ENCODE measurements around the gene HHIPL1. TPM values are rescaled to one million over a fixed set of nuclear protein-coding genes. Genes with fewer than 3 reads are reported as not detected.

HHIPL1 gene
- total RNA-seq, 1 experiment from 2014 or later = 2.6 TPM

DNA sequence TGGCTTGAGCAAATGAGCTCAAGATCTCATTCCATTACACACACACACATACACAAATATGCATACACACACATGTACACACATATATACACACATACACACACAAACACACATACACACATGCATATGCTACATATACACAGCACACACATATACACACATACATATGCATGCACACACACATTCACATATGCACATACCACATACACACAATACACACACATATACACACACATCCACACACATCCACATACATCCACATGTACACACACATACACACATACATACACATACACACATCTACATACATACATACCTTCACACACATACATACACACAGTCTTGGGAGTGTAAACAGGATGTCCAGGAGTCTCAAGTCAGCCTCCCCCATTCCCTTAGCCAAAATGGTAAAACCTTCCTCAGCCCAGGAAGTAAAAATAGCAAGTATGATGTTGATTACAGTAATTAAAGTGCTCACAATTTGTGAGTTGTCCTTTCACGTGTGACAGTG, 12.8 kb downstream of the HHIPL1 start:
- no peak overlapping the region for H2BK15ac ChIP-seq (ENCODE audit: low read depth, low read length)
- H3K27ac ChIP-seq (ENCODE audit: insufficient read length, low read depth, low read length) = no peak overlapping the region
- H2BK120ac ChIP-seq (ENCODE audit: low read depth, low read length, poor library complexity, severe bottlenecking) = no peak overlapping the region
- Mint-ChIP-seq H3K36me3 (ENCODE audit: insufficient read depth in 1 of 3, low read depth in 3 of 3) (peaks cover 0 to 8% (median 4%) of the 10 kb centered on the region in 3 experiments; a peak in 5 of 7 replicates), H3K4me1 (peaks cover 29 to 30% of the 10 kb centered on the region in 2 experiments), H3K27ac (no peak overlapping the region), H3K9me3 (no peaks in the 10 kb centered on the region; a peak in 1 of 5 replicates), H3K4me3 (no peak overlapping the region), H3K27me3 (ENCODE audit: low read depth) (peaks cover 41% of the 10 kb centered on the region)
- no CpG with 5 or more reads among the region's 1 CpG for WGBS (ENCODE audit: extremely low coverage, insufficient read length, low lambda C conversion rate)
- no peak overlapping the region for H3K56ac ChIP-seq (ENCODE audit: insufficient read length, low read depth, low read length)
- H3K4ac ChIP-seq (ENCODE audit: low read depth, low read length) = no peak overlapping the region
- no peaks in the 10 kb centered on the region for H4K20me1 ChIP-seq (ENCODE audit: control insufficient read depth, insufficient read depth, insufficient read length)
- no peak overlapping the region for H3K23ac ChIP-seq (ENCODE audit: insufficient read length, low read depth, low read length)
- no peak overlapping the region for H2AK5ac ChIP-seq (ENCODE audit: insufficient read length, low read length)
- H3K14ac ChIP-seq (ENCODE audit: insufficient read depth, low read length) = no peak overlapping the region
- H4K5ac ChIP-seq (ENCODE audit: insufficient read length, low read depth, low read length) = no peak overlapping the region
- H3K18ac ChIP-seq (ENCODE audit: insufficient read length, low read depth, low read length) = no peak overlapping the region
- no peak overlapping the region for H3K9ac ChIP-seq (ENCODE audit: extremely low read depth, insufficient read length, low read length)
- no peak overlapping the region for H2BK20ac ChIP-seq (ENCODE audit: low read depth, low read length, poor library complexity, severe bottlenecking)
- H3K27me3 ChIP-seq (ENCODE audit: insufficient read depth, low read length) = no peaks in the 10 kb centered on the region
- H3K9me3 ChIP-seq (ENCODE audit: control insufficient read depth, low read depth, low read length) = no peaks in the 10 kb centered on the region
- H3K79me2 ChIP-seq (ENCODE audit: insufficient read depth, low read length) = no peaks in the 10 kb centered on the region
- H3K23me2 ChIP-seq (ENCODE audit: insufficient read length, low read depth, low read length, poor library complexity, severe bottlenecking) = no peaks in the 10 kb centered on the region
- DNase-seq = no peak
- H2AFZ ChIP-seq (ENCODE audit: low read length) = no peak overlapping the region
- H3K79me1 ChIP-seq (ENCODE audit: insufficient read depth, low read depth, low read length, poor library complexity, severe bottlenecking) = no peaks in the 10 kb centered on the region
- H3K4me1 ChIP-seq (ENCODE audit: insufficient read depth, low read length) = 0 out of 2 replicates have a peak, but pooled peaks cover 3% of the 10 kb centered on the region
- H3K4me2 ChIP-seq (ENCODE audit: insufficient read depth, insufficient read length, low read length) = no peak overlapping the region
- H4K8ac ChIP-seq (replicated peaks; ENCODE audit: insufficient read length, low read depth, low read length) = no peak overlapping the region
- TF ChIP-seq, protein P1, sequence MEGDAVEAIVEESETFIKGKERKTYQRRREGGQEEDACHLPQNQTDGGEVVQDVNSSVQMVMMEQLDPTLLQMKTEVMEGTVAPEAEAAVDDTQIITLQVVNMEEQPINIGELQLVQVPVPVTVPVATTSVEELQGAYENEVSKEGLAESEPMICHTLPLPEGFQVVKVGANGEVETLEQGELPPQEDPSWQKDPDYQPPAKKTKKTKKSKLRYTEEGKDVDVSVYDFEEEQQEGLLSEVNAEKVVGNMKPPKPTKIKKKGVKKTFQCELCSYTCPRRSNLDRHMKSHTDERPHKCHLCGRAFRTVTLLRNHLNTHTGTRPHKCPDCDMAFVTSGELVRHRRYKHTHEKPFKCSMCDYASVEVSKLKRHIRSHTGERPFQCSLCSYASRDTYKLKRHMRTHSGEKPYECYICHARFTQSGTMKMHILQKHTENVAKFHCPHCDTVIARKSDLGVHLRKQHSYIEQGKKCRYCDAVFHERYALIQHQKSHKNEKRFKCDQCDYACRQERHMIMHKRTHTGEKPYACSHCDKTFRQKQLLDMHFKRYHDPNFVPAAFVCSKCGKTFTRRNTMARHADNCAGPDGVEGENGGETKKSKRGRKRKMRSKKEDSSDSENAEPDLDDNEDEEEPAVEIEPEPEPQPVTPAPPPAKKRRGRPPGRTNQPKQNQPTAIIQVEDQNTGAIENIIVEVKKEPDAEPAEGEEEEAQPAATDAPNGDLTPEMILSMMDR (conservative IDR thresholded peaks at IDR 0.05) = no peak
- H2BK12ac ChIP-seq (ENCODE audit: insufficient read length, low read depth, low read length) = no peak overlapping the region
- H4K91ac ChIP-seq (ENCODE audit: insufficient read length, low read depth, low read length) = no peak overlapping the region
- H3T11ph ChIP-seq (ENCODE audit: low read length) = no peak overlapping the region
- H2BK5ac ChIP-seq (ENCODE audit: insufficient read length, low read length) = no peak overlapping the region

All from H9 (cell line).